Pancreas (tissue), 10 donors: ENCODE results near the gene NIN. TPM values are rescaled to one million over a fixed set of nuclear protein-coding genes. Genes with fewer than 3 reads are reported as not detected.
A peak's percentile ranks its signal among the peaks of the same experiment; 100 is the strongest.

ENCODE experiments used
- ATAC-seq, 4 donors: fragments of 200-7000 bp; cut with Tn5 transposase; one replicate each; pipeline versions ENCODE4 v1.8.0 to v1.9.1; 2020; ENCODE audit warnings: mild to moderate bottlenecking in 4 of 4, moderate library complexity in 4 of 4
- DNase-seq, 6 donors: peaks; one replicate each; pipeline ENCODE4 v3.0.0-alpha.2; 2020
- FAIRE-seq: peaks from 2 replicates; lab custom pipeline; 2012; peaks lifted over from hg19 to GRCh38; lab: Jason Lieb, UNC
- H3K27ac ChIP-seq, 4 donors: fragments of 200-600 bp; sonication (generic); 1 replicate in 3 of 4; 2 replicates in 1 of 4; pipeline versions ENCODE4 v1.5.0 to v1.8.0; 2020
- H3K27me3 ChIP-seq, 4 donors: fragments of 200-600 bp; one replicate each; pipeline ENCODE4 v1.8.0; 2021
- H3K36me3 ChIP-seq, 3 donors: fragments of 200-600 bp; sonication (generic) in 1 of 3; one replicate each; pipeline versions ENCODE4 v1.5.0 to v1.8.0; 2020 to 2021
- H3K4me1 ChIP-seq, 3 donors: fragments of 200-600 bp; one replicate each; pipeline ENCODE4 v1.8.0; 2021
- H3K4me3 ChIP-seq, 4 donors: fragments of 200-600 bp; sonication (generic) in 2 of 4; one replicate each; pipeline versions ENCODE4 v1.5.0 to v1.8.0; 2020 to 2021
- H3K9me3 ChIP-seq, 4 donors: fragments of 200-600 bp; one replicate each; pipeline ENCODE4 v1.8.0; 2021
- WGBS, 2 donors: extraction: QIAGEN DNeasy Blood & Tissue Kit; methylation state at CpG; one replicate each; pipeline ENCODE4 v1.1.7; 2013; 5-methylcytosine and 5-hydroxymethylcytosine counted together
- intact Hi-C, 3 donors: fragments of 100-400 bp; cut with DNase I; formaldehyde crosslinking; loops; one replicate each; pipeline versions ENCODE4 v1.11.1 to v1.14.2; 2022
- polyA plus RNA-seq, 2 donors: library from polyadenylated mRNA; stranded (reverse); fragments of 200-250 nt; gene quantifications; one replicate each; pipeline ENCODE4 v1.2.3, GENCODE V29; 2013
- total RNA-seq, 6 donors: library from RNA; stranded (reverse); fragmentation: NEBNext Ultra II Directional in 4 of 6; extraction: Animal tissue kit (Norgen Biotek cat#: 25700) in 4 of 6; gene quantifications; one replicate each; pipeline versions ENCODE4 v1.2.1 to v1.2.4, GENCODE V29; 2021 to 2023
- TF ChIP-seq, protein P1 (sequence below), 4 donors: fragments of 200-600 bp; sonication (generic) in 3 of 4; IDR thresholded peaks; one replicate each; pipeline versions ENCODE4 v1.5.0 to v1.8.0; 2021; ENCODE audit warnings: antibody characterized with exemption in 4 of 4
- donor health status: healthy with polysubstance abuse.
- donor health status: DM: no; HTN: no; CAD: no; lungs with moderate emphysema.
- donor health status: DM: no; HTN: no; CAD: no.
- donor health status: control.
- donor health status: control.
- donor health status: Bipolar disorder and iron deficiency.
- donor health status: DM: yes; HTN: yes; CAD: no.
- donor health status: DM: no; HTN: no; CAD: no.
- donor health status: DM: no; HTN: no; CAD: no.
- donor health status: DM: yes; HTN: yes; CAD: no.

NIN gene
- total and polyA plus RNA-seq, 8 donors = 3.1 to 17.9 (median 8.5) TPM

DNA sequence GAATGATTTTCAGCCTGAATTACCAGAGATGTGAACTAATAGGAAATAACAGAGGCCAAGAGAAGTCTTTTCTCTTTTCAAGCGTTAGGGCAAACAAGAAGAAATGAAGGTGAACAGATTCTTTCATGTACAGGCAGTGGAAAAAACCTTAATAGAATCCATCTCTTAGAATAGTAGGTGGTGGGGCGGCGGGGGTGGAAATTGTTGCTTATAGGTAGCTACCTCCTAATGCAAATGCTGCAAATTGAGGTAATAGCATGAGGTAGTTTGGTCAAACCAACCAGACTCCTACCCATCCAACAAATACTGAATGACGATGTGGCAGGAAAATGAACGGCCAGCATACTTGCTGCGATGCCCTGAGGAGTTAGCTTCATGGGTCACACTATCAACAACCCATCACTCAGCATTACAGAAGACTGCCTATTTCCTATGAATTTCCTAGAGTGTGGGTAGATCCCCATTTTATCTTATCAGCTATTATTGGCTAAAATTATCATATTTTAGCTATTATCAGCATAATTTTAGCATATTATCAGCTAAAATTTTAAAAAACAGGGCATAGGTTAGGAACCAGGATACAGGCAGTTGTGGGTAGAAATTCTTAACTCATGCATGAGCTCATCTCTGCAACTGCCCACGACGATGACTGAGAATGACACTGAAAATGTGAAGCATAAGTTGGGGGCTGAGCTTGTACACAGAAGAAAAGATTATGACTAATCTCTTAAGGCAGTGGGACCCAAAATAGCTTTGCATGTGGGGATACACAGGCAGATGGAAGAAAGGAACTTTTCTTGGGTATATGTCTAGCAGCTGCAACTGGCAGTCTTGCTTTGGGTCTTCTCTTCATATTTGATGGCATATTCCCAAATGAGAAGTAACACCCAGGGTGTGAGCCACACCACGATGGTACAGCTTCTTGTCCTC lies 68.7 kb downstream of the NIN start:
- TF ChIP-seq, protein P1, sequence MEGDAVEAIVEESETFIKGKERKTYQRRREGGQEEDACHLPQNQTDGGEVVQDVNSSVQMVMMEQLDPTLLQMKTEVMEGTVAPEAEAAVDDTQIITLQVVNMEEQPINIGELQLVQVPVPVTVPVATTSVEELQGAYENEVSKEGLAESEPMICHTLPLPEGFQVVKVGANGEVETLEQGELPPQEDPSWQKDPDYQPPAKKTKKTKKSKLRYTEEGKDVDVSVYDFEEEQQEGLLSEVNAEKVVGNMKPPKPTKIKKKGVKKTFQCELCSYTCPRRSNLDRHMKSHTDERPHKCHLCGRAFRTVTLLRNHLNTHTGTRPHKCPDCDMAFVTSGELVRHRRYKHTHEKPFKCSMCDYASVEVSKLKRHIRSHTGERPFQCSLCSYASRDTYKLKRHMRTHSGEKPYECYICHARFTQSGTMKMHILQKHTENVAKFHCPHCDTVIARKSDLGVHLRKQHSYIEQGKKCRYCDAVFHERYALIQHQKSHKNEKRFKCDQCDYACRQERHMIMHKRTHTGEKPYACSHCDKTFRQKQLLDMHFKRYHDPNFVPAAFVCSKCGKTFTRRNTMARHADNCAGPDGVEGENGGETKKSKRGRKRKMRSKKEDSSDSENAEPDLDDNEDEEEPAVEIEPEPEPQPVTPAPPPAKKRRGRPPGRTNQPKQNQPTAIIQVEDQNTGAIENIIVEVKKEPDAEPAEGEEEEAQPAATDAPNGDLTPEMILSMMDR (IDR thresholded peaks at IDR 0.05) = no peak
- intact Hi-C loops = no loop called here
- DNase-seq = no peak
- no peak overlapping the region for H3K4me3 ChIP-seq
- H3K9me3 ChIP-seq = no peaks in the 10 kb centered on the region
- ATAC-seq = no peak
- H3K27ac ChIP-seq = peak overlapping the region in 3 of 4 donors; percentile 42 to 82 (median 64)
- 86 to 91% methylated on average over 9 of the region's 9 CpGs for WGBS, 2 donors
- H3K27me3 ChIP-seq = no peaks in the 10 kb centered on the region
- H3K4me1 ChIP-seq = peaks cover 34 to 50% (median 36%) of the 10 kb centered on the region in 3 donors
- FAIRE-seq = no peak
- no peaks in the 10 kb centered on the region for H3K36me3 ChIP-seq

DNA sequence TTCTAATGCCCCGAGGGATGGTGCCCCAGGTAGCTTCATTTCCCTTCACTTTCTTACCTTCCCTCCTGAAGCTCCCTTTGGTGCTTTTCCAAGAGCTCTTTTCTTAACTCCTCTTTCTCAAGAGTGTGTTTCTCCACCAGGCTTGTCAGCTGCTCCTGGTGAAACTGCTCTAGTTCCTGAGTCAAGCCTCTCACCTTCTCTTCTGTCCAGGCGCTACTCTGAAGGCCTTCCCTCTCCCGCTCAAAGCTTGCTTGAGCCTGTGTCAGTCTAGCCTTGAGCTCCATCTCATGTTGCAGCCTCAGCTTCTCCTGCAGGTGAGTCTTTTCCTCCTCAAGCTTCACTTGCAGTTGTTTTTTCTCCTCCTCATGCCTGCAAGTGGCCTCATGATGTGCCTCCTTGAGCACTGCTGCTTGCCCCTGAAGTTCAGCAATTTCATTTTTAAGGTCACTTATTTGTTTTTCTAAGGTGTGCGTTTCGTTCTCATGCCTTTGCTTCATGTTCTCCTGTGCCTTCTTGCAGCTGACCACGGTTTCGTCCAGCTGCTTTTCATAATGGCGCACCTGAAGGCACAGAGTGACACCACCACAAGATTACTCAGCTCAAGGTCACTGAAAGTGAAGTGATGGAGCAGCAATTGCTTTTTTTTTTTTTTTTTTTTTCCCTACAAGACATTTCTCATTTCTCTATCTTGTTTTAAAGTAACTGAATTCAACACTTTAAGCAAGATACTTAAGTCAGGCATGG lies 71.0 kb downstream of the NIN start:
- DNase-seq (no peak), ATAC-seq (no peak), FAIRE-seq (no peak)
- Histone ChIP-seq H3K4me3 (no peak overlapping the region), H3K36me3 (no peaks in the 10 kb centered on the region), H3K27me3 (no peaks in the 10 kb centered on the region), H3K27ac (no peak overlapping the region), H3K9me3 (no peaks in the 10 kb centered on the region), H3K4me1 (peaks cover 20 to 28% (median 23%) of the 10 kb centered on the region in 3 donors)
- TF ChIP-seq, protein P1 (IDR thresholded peaks at IDR 0.05) = no peak
- intact Hi-C loops = no loop called here
- WGBS, 2 donors = 68 to 71% methylated on average over 8 of the region's 8 CpGs

DNA sequence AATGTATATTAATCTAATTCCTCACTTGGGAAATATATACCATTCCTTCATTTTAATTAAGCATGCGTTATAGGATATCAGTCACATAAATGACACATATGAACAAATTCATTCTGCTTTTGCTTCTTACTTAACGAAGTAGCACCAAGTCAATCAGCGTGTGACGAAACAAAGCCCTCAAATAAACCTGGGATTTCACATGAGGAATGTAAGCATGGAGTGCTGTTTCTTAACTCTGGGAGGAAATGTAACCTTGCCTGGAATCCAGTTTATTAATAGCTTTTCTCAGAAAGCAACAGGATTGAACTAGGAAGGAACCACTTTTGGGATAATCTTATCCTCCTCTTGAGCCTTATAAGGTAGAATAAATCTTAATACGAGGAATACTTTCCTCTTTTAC lies 72.0 kb downstream of the NIN start:
- TF ChIP-seq, protein P1 (IDR thresholded peaks at IDR 0.05) = no peak
- Histone ChIP-seq H3K27ac (no peak overlapping the region), H3K4me1 (peaks cover 12 to 18% (median 16%) of the 10 kb centered on the region in 3 donors), H3K27me3 (no peaks in the 10 kb centered on the region), H3K36me3 (no peaks in the 10 kb centered on the region), H3K4me3 (no peak overlapping the region), H3K9me3 (no peaks in the 10 kb centered on the region)
- WGBS, 2 donors = 62 to 68% methylated on average over 5 of the region's 5 CpGs
- FAIRE-seq = no peak
- intact Hi-C loops = no loop called here
- no peak for DNase-seq
- peak in 1 of 4 donors; percentile 10 for ATAC-seq

DNA sequence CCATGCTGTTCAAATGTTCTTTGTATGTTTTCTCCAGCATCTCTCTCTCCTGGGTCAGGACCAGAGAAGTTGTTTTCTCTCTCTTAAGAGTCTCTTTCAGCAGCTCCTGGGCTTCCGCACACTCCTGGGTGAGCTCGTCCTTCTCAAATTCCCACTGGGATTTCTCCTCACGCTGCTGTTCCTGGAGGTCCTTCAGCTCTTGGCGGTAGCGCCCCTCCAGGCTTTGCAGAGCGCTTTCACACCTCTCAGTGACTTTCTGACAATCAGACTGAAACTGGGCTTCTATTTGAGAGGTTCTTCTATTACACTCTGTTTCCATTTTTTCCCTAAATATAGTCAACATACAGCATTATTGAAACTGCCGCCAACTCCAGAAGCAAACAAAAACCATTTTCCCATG lies 72.7 kb downstream of the NIN start:
- Histone ChIP-seq H3K4me1 (peaks cover 10 to 15% (median 15%) of the 10 kb centered on the region in 3 donors), H3K36me3 (no peaks in the 10 kb centered on the region), H3K9me3 (no peaks in the 10 kb centered on the region), H3K4me3 (no peak overlapping the region), H3K27me3 (no peaks in the 10 kb centered on the region), H3K27ac (no peak overlapping the region)
- ATAC-seq (no peak), DNase-seq (no peak), FAIRE-seq (no peak)
- TF ChIP-seq, protein P1 (IDR thresholded peaks at IDR 0.05) = no peak
- intact Hi-C loops = no loop called here
- WGBS, 2 donors = 86 to 89% methylated on average over 7 of the region's 7 CpGs
